EL (cell line): ENCODE measurements around the gene FUNDC2.
A peak's percentile ranks its signal among the peaks of the same experiment; 100 is the strongest.

Experiments
- DNase-seq: peaks from one replicate; pipeline ENCODE4 v3.0.0-alpha.2; 2016

Gene FUNDC2

GRCh38 chrX:155070663-155070974, 44.0 kb downstream of the FUNDC2 start:
- DNase-seq = no peak

- peak; percentile 80 for DNase-seq
These were observed 44.5 kb downstream of the FUNDC2 start, which contains the start of the genes BRCC3, CMC4 and MTCP1 for GRCh38 chrX:155070975-155071693. Gene BRCC3, plus strand, starts transcription at chrX:155071508. Its CDS starts 20 bp downstream, at chrX:155071528. Gene CMC4, minus strand, starts transcription at chrX:155071136. Its CDS starts 7,113 bp downstream, at chrX:155064023. Gene MTCP1, minus strand, starts transcription at chrX:155071136. Its CDS starts 5,126 bp downstream, at chrX:155066010.

- DNase-seq = peak; percentile 8
These were observed 45.1 kb downstream of the FUNDC2 start for GRCh38 chrX:155071694-155072280.

GRCh38 chrX:155086202-155086840, 59.7 kb downstream of the FUNDC2 start:
- DNase-seq = peak; percentile 31

GRCh38 chrX:155086961-155087735, 60.5 kb downstream of the FUNDC2 start:
- no peak for DNase-seq

- peak; percentile 12 for DNase-seq
These were observed 67.9 kb downstream of the FUNDC2 start for GRCh38 chrX:155094468-155095061.

- no peak for DNase-seq
These were observed 79.3 kb downstream of the FUNDC2 start for GRCh38 chrX:155105919-155106318.

- no peak for DNase-seq
These were observed 81.8 kb downstream of the FUNDC2 start for GRCh38 chrX:155108427-155108826.
